ENCODE measurements around the gene BACH2. TPM values are rescaled to one million over a fixed set of nuclear protein-coding genes. Genes with fewer than 3 reads are reported as not detected.

BACH2 gene
- total and polyA plus RNA-seq, 10 of the 15 experiments (the other 5 are each of a cell fraction or from before 2014, with no cell fraction given): 0.03 to 0.28 (median 0.04) TPM; not detected in 3

DNA sequence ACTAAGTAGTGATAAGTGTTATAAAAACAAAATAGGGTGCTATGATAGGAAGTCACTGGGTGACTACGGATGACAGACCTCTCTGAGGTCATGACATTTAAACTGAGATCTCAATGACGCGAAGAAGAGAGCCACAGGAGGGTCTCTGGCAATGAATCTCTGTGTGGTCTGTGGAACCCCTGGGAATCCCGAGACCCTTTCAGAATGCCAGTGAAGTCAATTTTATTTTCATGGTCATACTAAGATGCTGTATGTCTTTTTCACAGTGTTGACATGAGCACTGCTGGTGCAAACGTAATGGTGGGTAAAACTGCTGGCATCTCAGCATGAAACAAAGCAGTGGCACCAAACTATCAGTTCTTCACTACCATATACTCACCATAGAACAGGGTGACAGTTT lies 247.3 kb downstream of the BACH2 start:
- POLR2A ChIA-PET: no interaction called here

More for the DNA sequence above, 247.3 kb downstream of the BACH2 start:
- no peak overlapping the region for H2AFZ ChIP-seq (ENCODE audit: control insufficient read depth, low read depth, low read length)
- no peak overlapping the region for H3K9ac ChIP-seq (ENCODE audit: control insufficient read depth, insufficient read depth, low read length)
- FAIRE-seq: no peak
- in situ Hi-C loops (cut with MboI) (no loop called here), intact Hi-C loops (cut with micrococcal nuclease; ENCODE audit: unreplicated experiment) (no loop called here)
- no peak for ATAC-seq
- TF ChIP-seq POLR2AphosphoS5 (IDR thresholded peaks at IDR 0.05; ENCODE audit: low read length) (no peak), RBBP5 (conservative IDR thresholded peaks at IDR 0.05) (no peak), HDGF (IDR thresholded peaks at IDR 0.05) (no peak), TCF3 (IDR thresholded peaks at IDR 0.05; ENCODE audit: borderline replicate concordance, insufficient read depth, low read depth, low read length) (no peak), ZZZ3 (IDR thresholded peaks at IDR 0.05; ENCODE audit: control insufficient read depth, insufficient read length, low read depth) (no peak)
- TF ChIP-seq, protein P1, sequence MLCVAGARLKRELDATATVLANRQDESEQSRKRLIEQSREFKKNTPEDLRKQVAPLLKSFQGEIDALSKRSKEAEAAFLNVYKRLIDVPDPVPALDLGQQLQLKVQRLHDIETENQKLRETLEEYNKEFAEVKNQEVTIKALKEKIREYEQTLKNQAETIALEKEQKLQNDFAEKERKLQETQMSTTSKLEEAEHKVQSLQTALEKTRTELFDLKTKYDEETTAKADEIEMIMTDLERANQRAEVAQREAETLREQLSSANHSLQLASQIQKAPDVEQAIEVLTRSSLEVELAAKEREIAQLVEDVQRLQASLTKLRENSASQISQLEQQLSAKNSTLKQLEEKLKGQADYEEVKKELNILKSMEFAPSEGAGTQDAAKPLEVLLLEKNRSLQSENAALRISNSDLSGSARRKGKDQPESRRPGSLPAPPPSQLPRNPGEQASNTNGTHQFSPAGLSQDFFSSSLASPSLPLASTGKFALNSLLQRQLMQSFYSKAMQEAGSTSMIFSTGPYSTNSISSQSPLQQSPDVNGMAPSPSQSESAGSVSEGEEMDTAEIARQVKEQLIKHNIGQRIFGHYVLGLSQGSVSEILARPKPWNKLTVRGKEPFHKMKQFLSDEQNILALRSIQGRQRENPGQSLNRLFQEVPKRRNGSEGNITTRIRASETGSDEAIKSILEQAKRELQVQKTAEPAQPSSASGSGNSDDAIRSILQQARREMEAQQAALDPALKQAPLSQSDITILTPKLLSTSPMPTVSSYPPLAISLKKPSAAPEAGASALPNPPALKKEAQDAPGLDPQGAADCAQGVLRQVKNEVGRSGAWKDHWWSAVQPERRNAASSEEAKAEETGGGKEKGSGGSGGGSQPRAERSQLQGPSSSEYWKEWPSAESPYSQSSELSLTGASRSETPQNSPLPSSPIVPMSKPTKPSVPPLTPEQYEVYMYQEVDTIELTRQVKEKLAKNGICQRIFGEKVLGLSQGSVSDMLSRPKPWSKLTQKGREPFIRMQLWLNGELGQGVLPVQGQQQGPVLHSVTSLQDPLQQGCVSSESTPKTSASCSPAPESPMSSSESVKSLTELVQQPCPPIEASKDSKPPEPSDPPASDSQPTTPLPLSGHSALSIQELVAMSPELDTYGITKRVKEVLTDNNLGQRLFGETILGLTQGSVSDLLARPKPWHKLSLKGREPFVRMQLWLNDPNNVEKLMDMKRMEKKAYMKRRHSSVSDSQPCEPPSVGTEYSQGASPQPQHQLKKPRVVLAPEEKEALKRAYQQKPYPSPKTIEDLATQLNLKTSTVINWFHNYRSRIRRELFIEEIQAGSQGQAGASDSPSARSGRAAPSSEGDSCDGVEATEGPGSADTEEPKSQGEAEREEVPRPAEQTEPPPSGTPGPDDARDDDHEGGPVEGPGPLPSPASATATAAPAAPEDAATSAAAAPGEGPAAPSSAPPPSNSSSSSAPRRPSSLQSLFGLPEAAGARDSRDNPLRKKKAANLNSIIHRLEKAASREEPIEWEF (IDR thresholded peaks at IDR 0.05; ENCODE audit: insufficient replicate concordance, low read depth, low read length): no peak
- H3K27me3 ChIP-seq (replicated peaks in 1 of 2; ENCODE audit: control insufficient read depth in 2 of 2, insufficient read depth in 2 of 2, low read length in 1 of 2): no peaks in the 10 kb centered on the region
- H3K9me3 ChIP-seq (replicated peaks; ENCODE audit: control insufficient read depth, insufficient read depth, low read length): no peaks in the 10 kb centered on the region; the same call in 2 of the 3 replicates
- H3K4me1 ChIP-seq (ENCODE audit: control insufficient read depth, insufficient read depth, low read length): no peaks in the 10 kb centered on the region
- no peak overlapping the region for H3K4me2 ChIP-seq (ENCODE audit: control insufficient read depth, insufficient read depth)
- ChIA-PET RAD21 (ENCODE audit: unreplicated experiment) (no interaction called here), SMC1A (ENCODE audit: uncharacterized antibody, unreplicated experiment) (no interaction called here), CTCF (interaction anchor here (0.9 kb wide), 1 partner anchor 118 kb away, joined by 3 read pairs; no protein-coding TSS in a partner anchor)
- no peaks in the 10 kb centered on the region for H3K79me2 ChIP-seq (ENCODE audit: control insufficient read depth, insufficient read depth, low read length)
- H3K4me3 ChIP-seq: no peak overlapping the region
- no peaks in the 10 kb centered on the region for H4K20me1 ChIP-seq (ENCODE audit: control insufficient read depth, insufficient read depth)
- BruUV-seq (replicated peaks): no TSS peak
- no peak overlapping the region for H3K27ac ChIP-seq (ENCODE audit: control insufficient read depth, insufficient read depth)
- no peak for DNase-seq (ENCODE audit: low read depth, low spot score)
- H3K36me3 ChIP-seq (ENCODE audit: control insufficient read depth in 2 of 2, insufficient read depth in 2 of 2, low read length in 1 of 2): no peaks in the 10 kb centered on the region
- 0% methylated on average over 5 of the region's 5 CpGs for WGBS (ENCODE audit: insufficient coverage, insufficient replicate concordance, low lambda C conversion rate, missing lambda C conversion rate)
